Mesendoderm (in vitro differentiated cells): Measurements from ENCODE around the gene HMG20B.

ENCODE experiments used
- DNase-seq: peaks from one replicate; pipeline ENCODE4 v3.0.0; 2013
- H2AK5ac ChIP-seq: 2 replicates; pipeline ENCODE4 v1.6.1; 2013; ENCODE audit warnings: low read length, inconsistent platforms
- H2BK120ac ChIP-seq: 2 replicates; pipeline ENCODE4 v1.6.1; 2013; ENCODE audit warnings: low read depth, mild to moderate bottlenecking, low read length, moderate library complexity, mixed read lengths
- H2BK15ac ChIP-seq: replicated peaks from 2 replicates; pipeline ENCODE4 v1.6.1; 2013; ENCODE audit warnings: low read depth, mild to moderate bottlenecking, moderate library complexity
- H2BK5ac ChIP-seq: 2 replicates; pipeline ENCODE4 v1.6.1; 2013; ENCODE audit warnings: low read length, inconsistent platforms
- H3K18ac ChIP-seq: 2 replicates; pipeline ENCODE4 v1.6.1; 2013; ENCODE audit warnings: mild to moderate bottlenecking, low read length, mixed read lengths
- H3K23ac ChIP-seq: one replicate; pipeline ENCODE4 v1.6.1; 2013; ENCODE audit warnings: low read length
- H3K27ac ChIP-seq: 2 replicates; pipeline ENCODE4 v1.5.1; 2013; ENCODE audit warnings: low read depth, mild to moderate bottlenecking, inconsistent platforms, low read length, moderate library complexity
- H3K27me3 ChIP-seq: 2 replicates; pipeline ENCODE4 v1.6.1; 2013; ENCODE audit warnings: low read length, control low read depth, mild to moderate bottlenecking, inconsistent platforms; ENCODE audit not compliant: insufficient read depth, poor library complexity
- H3K36me3 ChIP-seq: 2 replicates; pipeline ENCODE4 v1.6.1; 2013; ENCODE audit warnings: low read length, inconsistent platforms; ENCODE audit not compliant: control insufficient read depth, insufficient read depth
- H3K4ac ChIP-seq: one replicate; pipeline ENCODE4 v1.6.1; 2013; ENCODE audit warnings: low read depth, mild to moderate bottlenecking, low read length, moderate library complexity
- H3K4me1 ChIP-seq: 2 replicates; pipeline ENCODE4 v1.6.1; 2013; ENCODE audit warnings: low read depth, low read length, inconsistent platforms; ENCODE audit not compliant: control insufficient read depth
- H3K4me2 ChIP-seq: 2 replicates; pipeline ENCODE4 v1.6.1; 2013; ENCODE audit warnings: low read length
- H3K4me3 ChIP-seq: 2 replicates; pipeline ENCODE4 v1.5.1; 2013; ENCODE audit warnings: mild to moderate bottlenecking, low read length
- H3K56ac ChIP-seq: one replicate; pipeline ENCODE4 v1.6.1; 2013; ENCODE audit warnings: low read length
- H3K79me1 ChIP-seq: 2 replicates; pipeline ENCODE4 v1.6.1; 2013; ENCODE audit warnings: low read length, inconsistent platforms
- H3K79me2 ChIP-seq: 2 replicates; pipeline ENCODE4 v1.6.1; 2013; ENCODE audit warnings: mild to moderate bottlenecking, low read length; ENCODE audit not compliant: control insufficient read depth, insufficient read depth
- H3K9ac ChIP-seq: 2 replicates; pipeline ENCODE4 v1.6.1; 2013; ENCODE audit warnings: low read length, inconsistent platforms
- H4K5ac ChIP-seq: one replicate; pipeline ENCODE4 v1.6.1; 2013; ENCODE audit warnings: low read length
- H4K8ac ChIP-seq: one replicate; pipeline ENCODE4 v1.6.1; 2013; ENCODE audit warnings: low read depth, mild to moderate bottlenecking, control low read depth, low read length, moderate library complexity
- WGBS: extraction: QIAGEN DNeasy Blood & Tissue Kit; methylation state at CpG from one replicate; pipeline ENCODE4 v1.1.7; 2013; ENCODE audit warnings: low lambda C conversion rate, missing lambda C conversion rate; ENCODE audit not compliant: insufficient coverage; ENCODE audit errors: extremely low coverage; 5-methylcytosine and 5-hydroxymethylcytosine counted together

Gene HMG20B

DNA sequence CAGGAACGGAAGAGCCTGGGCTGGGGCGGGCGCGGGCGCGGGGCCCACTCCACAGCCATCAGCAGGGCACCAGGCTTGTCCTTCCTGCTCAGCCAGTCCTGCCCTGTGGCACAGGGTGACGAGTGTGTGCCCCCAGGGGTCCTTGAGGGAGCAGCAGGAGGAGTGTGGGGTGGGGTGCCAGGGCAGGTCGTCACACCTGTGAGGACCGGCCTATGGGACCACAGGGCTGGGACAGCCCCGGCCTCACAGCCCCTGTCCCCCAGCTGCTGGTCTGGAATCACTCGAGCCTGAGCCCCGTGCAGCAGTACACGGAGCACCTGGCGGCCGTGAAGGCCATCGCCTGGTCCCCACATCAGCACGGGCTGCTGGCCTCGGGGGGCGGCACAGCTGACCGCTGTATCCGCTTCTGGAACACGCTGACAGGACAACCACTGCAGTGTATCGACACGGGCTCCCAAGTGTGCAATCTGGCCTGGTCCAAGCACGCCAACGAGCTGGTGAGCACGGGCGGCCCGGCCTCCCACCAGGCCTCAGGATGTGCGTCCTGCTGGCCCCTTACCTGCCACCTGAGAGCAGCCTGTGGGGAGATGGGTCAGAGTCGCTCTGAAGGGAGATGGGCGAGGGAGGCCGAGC lies 40.5 kb upstream of the HMG20B start:
- H3K36me3 ChIP-seq = peaks cover 8% of the 10 kb centered on the region
- H3K4me1 ChIP-seq = no peaks in the 10 kb centered on the region
- DNase-seq = no peak

DNA sequence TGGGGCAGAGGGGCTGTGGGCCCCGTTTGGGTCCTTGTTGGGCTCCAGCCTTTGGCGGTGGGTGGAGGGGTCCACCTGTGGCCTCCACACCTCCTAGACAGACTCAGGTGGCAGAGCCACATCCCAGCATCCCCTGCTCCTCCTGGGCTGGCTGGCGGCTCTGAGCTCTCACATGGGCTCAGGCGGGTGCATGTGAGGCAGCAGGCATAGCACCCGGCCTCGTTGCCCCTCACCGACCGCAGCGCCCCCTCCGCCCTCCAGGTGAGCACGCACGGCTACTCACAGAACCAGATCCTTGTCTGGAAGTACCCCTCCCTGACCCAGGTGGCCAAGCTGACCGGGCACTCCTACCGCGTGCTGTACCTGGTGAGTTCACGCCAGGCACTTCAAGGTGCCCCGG lies 39.7 kb upstream of the HMG20B start:
- Histone ChIP-seq H3K79me1 (no peaks in the 10 kb centered on the region), H3K23ac (no peak overlapping the region), H3K4me3 (no peak overlapping the region), H4K8ac (no peak overlapping the region), H4K5ac (no peak overlapping the region), H3K4me1 (no peaks in the 10 kb centered on the region), H3K56ac (no peak overlapping the region), H3K36me3 (peaks cover 8% of the 10 kb centered on the region), H3K27me3 (no peaks in the 10 kb centered on the region), H2BK15ac (no peak overlapping the region), H2AK5ac (no peak overlapping the region), H3K18ac (no peak overlapping the region), H2BK5ac (no peak overlapping the region), H3K27ac (no peak overlapping the region), H2BK120ac (no peak overlapping the region), H3K4ac (no peak overlapping the region), H3K4me2 (no peak overlapping the region), H3K79me2 (no peaks in the 10 kb centered on the region), H3K9ac (no peak overlapping the region)
- no CpG with 5 or more reads among the region's 17 CpGs for WGBS
- no peak for DNase-seq

More for the DNA sequence above, 40.5 kb upstream of the HMG20B start:
- H2BK15ac ChIP-seq = no peak overlapping the region
- no peak overlapping the region for H3K23ac ChIP-seq
- H3K27ac ChIP-seq = no peak overlapping the region
- no peak overlapping the region for H3K4me2 ChIP-seq
- H3K9ac ChIP-seq = no peak overlapping the region
- no CpG with 5 or more reads among the region's 33 CpGs for WGBS
- no peaks in the 10 kb centered on the region for H3K27me3 ChIP-seq
- no peak overlapping the region for H3K18ac ChIP-seq
- H2AK5ac ChIP-seq = no peak overlapping the region
- no peak overlapping the region for H3K56ac ChIP-seq
- H4K5ac ChIP-seq = no peak overlapping the region
- H2BK120ac ChIP-seq = no peak overlapping the region
- H3K4me3 ChIP-seq = no peak overlapping the region
- no peak overlapping the region for H4K8ac ChIP-seq
- H3K79me2 ChIP-seq = no peaks in the 10 kb centered on the region
- no peak overlapping the region for H2BK5ac ChIP-seq
- no peaks in the 10 kb centered on the region for H3K79me1 ChIP-seq
- no peak overlapping the region for H3K4ac ChIP-seq

GRCh38 chr19:3533563-3534216 lies 39.1 kb upstream of the HMG20B start:
- Histone ChIP-seq H2BK15ac (no peak overlapping the region), H3K79me1 (no peaks in the 10 kb centered on the region), H4K8ac (no peak overlapping the region), H3K79me2 (no peaks in the 10 kb centered on the region), H2BK5ac (no peak overlapping the region), H3K4ac (no peak overlapping the region), H3K9ac (no peak overlapping the region), H3K18ac (no peak overlapping the region), H3K36me3 (peaks cover 8% of the 10 kb centered on the region), H3K4me1 (no peaks in the 10 kb centered on the region), H3K4me3 (no peak overlapping the region), H3K23ac (no peak overlapping the region), H3K56ac (no peak overlapping the region), H2AK5ac (no peak overlapping the region), H3K4me2 (no peak overlapping the region), H4K5ac (no peak overlapping the region), H3K27me3 (no peaks in the 10 kb centered on the region), H3K27ac (no peak overlapping the region), H2BK120ac (no peak overlapping the region)
- DNase-seq = no peak
- no CpG with 5 or more reads among the region's 12 CpGs for WGBS

- Histone ChIP-seq H3K4ac (no peak overlapping the region), H3K27ac (no peak overlapping the region), H3K79me1 (no peaks in the 10 kb centered on the region), H2BK120ac (no peak overlapping the region), H3K27me3 (no peaks in the 10 kb centered on the region), H3K56ac (no peak overlapping the region), H3K4me2 (no peak overlapping the region), H3K36me3 (peaks cover 8% of the 10 kb centered on the region), H4K8ac (no peak overlapping the region), H3K79me2 (no peaks in the 10 kb centered on the region), H3K4me3 (no peak overlapping the region), H4K5ac (no peak overlapping the region), H3K4me1 (no peaks in the 10 kb centered on the region), H3K23ac (no peak overlapping the region), H3K9ac (no peak overlapping the region), H2BK15ac (no peak overlapping the region), H2AK5ac (no peak overlapping the region), H2BK5ac (no peak overlapping the region), H3K18ac (no peak overlapping the region)
- no CpG with 5 or more reads among the region's 38 CpGs for WGBS
- DNase-seq = no peak
Observed at GRCh38 chr19:3534375-3535234, 38.1 kb upstream of the HMG20B start.

DNA sequence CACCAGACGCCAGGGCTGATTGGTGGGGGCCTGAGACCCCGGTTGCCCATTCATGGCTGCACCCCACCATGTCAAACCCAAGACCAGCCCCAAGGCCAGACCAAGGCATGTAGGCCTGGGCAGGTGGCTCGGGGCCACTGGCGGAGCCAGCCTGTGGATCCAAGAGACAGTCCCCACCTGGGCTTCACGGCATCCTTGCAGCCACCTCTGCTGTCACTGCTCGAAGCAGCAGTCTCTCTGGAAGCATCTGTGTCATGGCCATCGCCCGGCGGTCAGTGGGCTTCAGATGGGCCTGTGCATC lies 37.6 kb upstream of the HMG20B start:
- Histone ChIP-seq H2BK5ac (no peak overlapping the region), H3K36me3 (peaks cover 8% of the 10 kb centered on the region)

More for the DNA sequence above, 37.6 kb upstream of the HMG20B start:
- Histone ChIP-seq H3K79me2 (no peaks in the 10 kb centered on the region), H3K56ac (no peak overlapping the region), H4K8ac (no peak overlapping the region), H3K4ac (no peak overlapping the region), H2AK5ac (no peak overlapping the region), H3K4me1 (no peaks in the 10 kb centered on the region), H2BK15ac (no peak overlapping the region), H3K4me2 (no peak overlapping the region), H3K18ac (no peak overlapping the region), H4K5ac (no peak overlapping the region), H3K27ac (no peak overlapping the region), H3K79me1 (no peaks in the 10 kb centered on the region), H3K27me3 (no peaks in the 10 kb centered on the region), H3K23ac (no peak overlapping the region), H2BK120ac (no peak overlapping the region), H3K9ac (no peak overlapping the region), H3K4me3 (no peak overlapping the region)
- no peak for DNase-seq
- no CpG with 5 or more reads among the region's 9 CpGs for WGBS
